ENCODE results near the gene HSD17B1. TPM values are rescaled to one million over a fixed set of nuclear protein-coding genes. Genes with fewer than 3 reads are reported as not detected.
"Not testable (repeated sequence)": the region's sequence is repeated elsewhere in the genome, so short reads cannot be mapped to it uniquely, and the experiment has no call there.

Gene HSD17B1
- total RNA-seq, 2 experiments from 2014 or later = 0.73 to 0.97 TPM

DNA sequence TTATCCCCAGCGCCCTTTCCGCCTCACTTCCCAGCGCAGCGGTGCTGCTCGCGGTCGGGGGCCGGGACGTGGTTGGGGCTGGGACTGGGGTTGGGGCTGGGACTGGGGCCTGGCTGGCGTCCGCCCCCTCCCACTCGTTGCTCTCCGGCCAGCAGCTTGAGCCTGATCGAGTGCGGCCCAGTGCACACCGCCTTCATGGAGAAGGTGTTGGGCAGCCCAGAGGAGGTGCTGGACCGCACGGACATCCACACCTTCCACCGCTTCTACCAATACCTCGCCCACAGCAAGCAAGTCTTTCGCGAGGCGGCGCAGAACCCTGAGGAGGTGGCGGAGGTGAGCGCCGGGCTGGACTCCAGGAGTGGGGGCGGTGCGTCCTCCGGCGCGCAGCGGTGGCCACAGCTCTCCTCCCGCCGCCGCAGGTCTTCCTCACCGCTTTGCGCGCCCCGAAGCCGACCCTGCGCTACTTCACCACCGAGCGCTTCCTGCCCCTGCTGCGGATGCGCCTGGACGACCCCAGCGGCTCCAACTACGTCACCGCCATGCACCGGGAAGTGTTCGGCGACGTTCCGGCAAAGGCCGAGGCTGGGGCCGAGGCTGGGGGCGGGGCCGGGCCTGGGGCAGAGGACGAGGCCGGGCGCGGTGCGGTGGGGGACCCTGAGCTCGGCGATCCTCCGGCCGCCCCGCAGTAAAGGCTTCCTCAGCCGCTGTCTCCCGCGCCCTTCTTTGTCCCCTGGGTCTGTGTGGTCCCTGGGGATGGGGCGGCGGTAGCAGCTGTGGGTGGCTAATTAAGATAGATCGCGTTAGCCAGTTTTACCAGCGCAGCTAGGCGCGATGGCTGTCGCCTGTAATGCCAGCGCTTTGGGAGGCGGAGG, 1.8 kb downstream of the HSD17B1 start:
- Mint-ChIP-seq H3K4me3 (peak overlapping the region; percentile 87), H3K4me1 (peaks cover 28% of the 10 kb centered on the region), H3K9me3 (no peaks in the 10 kb centered on the region), H3K27ac (peak overlapping the region; percentile 91), H3K36me3 (ENCODE audit: low read depth) (peaks cover 7% of the 10 kb centered on the region), H3K27me3 (no peaks in the 10 kb centered on the region)
- CTCF ChIA-PET = interaction anchor here (0.6 to 2.1 kb wide), 10 partner anchors 10 to 70 kb away, joined by 3 to 13 read pairs (median 3); partner anchors contain the start of genes NAGLU and PSMC3IP
- DNase-seq = peak; percentile 80
- POLR2A ChIA-PET = no interaction called here

DNA sequence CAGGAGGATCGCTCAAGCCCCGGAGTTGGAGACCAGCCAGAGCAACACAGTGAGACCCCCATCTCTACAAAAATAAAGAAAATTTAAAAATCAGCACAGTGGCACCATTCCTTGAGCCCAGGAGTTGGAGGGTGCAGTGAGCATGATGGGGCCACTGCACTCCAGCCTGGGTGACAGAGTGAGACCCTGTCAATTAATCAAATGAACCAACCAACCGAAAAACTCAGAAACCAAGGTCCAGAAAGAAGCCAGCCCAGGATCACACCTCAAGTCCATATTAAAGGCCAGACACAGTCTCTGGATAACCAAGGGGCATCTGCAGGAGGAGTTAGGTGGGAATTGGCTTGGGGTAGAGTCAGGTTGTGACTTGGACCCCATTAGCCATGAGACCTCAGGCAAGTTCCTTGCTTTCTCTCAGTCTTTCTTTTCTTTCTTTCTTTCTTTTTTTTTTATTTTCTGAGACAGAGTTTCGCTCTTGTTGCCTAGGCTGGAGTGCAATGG, 2.4 kb downstream of the HSD17B1 start:
- Mint-ChIP-seq H3K4me3 (peak overlapping the region; percentile 87), H3K27ac (peak overlapping the region; percentile 91), H3K27me3 (no peaks in the 10 kb centered on the region), H3K36me3 (ENCODE audit: low read depth) (peaks cover 7% of the 10 kb centered on the region), H3K4me1 (peaks cover 29% of the 10 kb centered on the region), H3K9me3 (no peaks in the 10 kb centered on the region)
- DNase-seq = no peak
- ChIA-PET POLR2A (no interaction called here), CTCF (interaction anchor here (0.6 to 2.1 kb wide), 7 partner anchors 9 to 51 kb away, joined by 3 to 13 read pairs (median 4); partner anchors contain the start of genes NAGLU and PSMC3IP)

DNA sequence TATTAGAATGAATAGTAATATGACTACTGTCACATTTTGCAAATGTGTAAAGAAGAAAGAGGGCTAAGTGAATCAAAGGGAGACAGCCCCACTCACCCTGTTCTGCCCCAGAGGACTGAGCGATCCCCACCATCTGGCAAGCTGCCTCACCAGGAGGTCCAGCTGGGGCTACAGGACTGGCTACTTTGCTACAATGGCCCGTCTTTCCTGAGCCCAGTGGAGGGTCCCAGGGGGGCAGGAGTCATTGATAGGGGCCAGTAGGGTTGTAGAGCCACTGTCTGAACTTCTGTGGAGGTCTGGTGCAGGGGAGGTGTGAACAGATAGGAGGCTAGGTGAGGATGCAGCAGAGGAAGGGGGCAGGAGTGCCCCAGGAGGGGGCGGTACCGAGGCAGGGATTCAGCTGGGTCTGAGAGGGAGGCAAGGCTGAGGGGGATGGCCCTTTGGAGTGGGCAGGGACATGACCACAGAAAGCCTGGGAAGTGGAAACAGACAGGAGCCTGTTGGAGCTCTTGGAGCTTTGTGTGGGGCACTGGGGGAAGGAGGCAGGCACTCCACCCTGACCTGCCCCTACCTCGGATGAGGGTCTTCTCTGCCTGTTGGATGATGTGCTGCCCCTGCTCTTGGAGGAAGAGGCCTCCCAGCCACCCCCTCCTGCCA, 3.4 kb downstream of the HSD17B1 start:
- H3K36me3 Mint-ChIP-seq (ENCODE audit: low read depth); DNase-seq; POLR2A ChIA-PET; CTCF ChIA-PET; H3K9me3 Mint-ChIP-seq; H3K27me3 Mint-ChIP-seq; H3K27ac Mint-ChIP-seq: not testable (repeated sequence)
- peak overlapping the region; percentile 87 for H3K4me3 Mint-ChIP-seq
- peaks cover 31% of the 10 kb centered on the region for H3K4me1 Mint-ChIP-seq

DNA sequence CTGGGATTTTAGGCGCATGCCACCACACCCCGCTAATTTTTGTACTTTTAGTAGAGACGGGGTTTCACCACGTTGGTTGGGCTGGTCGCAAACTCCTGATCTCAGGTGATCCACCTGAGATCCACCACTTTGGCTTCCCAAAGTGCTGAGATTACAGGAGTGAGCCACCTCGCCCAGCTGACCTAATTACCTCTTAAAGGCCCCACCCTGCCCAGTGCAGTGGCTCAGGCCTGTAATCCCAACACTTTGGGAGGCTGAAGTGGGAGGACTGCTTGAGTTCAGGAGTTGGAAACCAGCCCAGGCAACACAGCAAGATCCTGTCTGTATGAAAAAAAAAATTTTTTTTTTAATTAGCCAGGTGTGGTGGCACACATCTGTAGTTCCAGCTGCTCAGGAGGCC, 6.4 kb downstream of the HSD17B1 start:
- H3K4me3 Mint-ChIP-seq = no peak overlapping the region
- DNase-seq = no peak
- H3K36me3 Mint-ChIP-seq (ENCODE audit: low read depth) = peaks cover 14% of the 10 kb centered on the region
- ChIA-PET CTCF (interaction anchor here (0.6 to 2.3 kb wide), 4 partner anchors 8 to 19 kb away, joined by 3 to 10 read pairs (median 4); partner anchors contain the start of gene MLX), POLR2A (interaction anchor here (0.5 to 0.6 kb wide), 2 partner anchors 863 to 868 kb away, joined by 4 to 8 read pairs; no protein-coding TSS in a partner anchor)
- H3K4me1 Mint-ChIP-seq = peaks cover 47% of the 10 kb centered on the region
- H3K27ac Mint-ChIP-seq = no peak overlapping the region
- no peaks in the 10 kb centered on the region for H3K9me3 Mint-ChIP-seq
- H3K27me3 Mint-ChIP-seq = no peaks in the 10 kb centered on the region

DNA sequence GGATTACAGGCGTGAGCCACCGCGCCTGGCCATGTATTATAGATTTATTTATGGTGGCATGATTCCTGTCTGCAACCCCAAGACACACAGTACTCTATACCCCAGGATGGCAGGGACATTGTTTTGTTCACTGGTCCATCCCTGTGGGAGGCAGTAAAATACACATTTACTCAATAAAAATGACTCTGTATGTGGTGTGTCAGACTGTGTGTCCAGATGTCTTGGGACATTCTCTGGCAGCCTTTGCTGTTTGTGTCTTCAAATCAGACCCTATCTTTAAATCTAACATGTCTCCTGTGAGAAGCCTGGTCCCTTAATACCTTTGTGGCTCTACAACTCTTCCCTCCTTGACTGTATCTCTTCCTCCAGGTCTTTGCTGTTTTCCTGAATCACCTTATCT, 7.5 kb downstream of the HSD17B1 start:
- POLR2A ChIA-PET = no interaction called here

DNA sequence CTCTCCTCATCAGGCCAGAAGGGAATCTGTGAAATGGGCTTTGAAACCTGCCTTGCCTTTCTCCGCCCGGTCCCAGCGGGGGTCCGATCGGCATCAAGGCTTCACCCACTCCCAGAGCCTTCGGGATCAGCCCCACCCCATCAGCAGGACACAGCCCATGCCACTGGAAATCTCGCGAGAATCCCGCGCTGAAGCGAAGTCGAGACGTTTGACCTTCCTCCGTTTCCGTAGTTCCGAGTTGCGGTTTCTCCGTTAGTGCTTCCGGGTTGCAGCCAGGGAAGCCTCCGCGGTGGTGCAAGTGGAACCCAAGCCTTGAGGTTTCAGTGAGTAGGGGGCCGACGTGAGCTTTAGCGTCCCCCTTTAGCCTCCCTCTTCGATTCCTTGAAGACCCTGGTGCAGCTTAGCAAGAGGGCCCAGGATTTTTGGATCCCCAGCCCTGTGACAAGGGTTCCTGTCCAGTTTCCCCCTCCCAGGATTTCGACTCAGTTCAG, 9.2 kb downstream of the HSD17B1 start, which contains the start of gene COASY:
Gene COASY, plus strand, starts transcription at position 252 of the 491 bp plus-strand sequence. CDS start 475 bp downstream, outside the sequence.
- CTCF ChIA-PET = interaction anchor here (1.9 kb wide), 1 partner anchor 17 kb away, joined by 9 read pairs; no protein-coding TSS in a partner anchor
- H3K9me3 Mint-ChIP-seq = no peaks in the 10 kb centered on the region
- POLR2A ChIA-PET = no interaction called here
- peaks cover 42% of the 10 kb centered on the region for H3K4me1 Mint-ChIP-seq
- DNase-seq = peak; percentile 95
- no peaks in the 10 kb centered on the region for H3K27me3 Mint-ChIP-seq
- H3K27ac Mint-ChIP-seq = peak within 1 kb of the TSS; percentile 98
- H3K36me3 Mint-ChIP-seq (ENCODE audit: low read depth) = peaks cover 16% of the 10 kb centered on the region
- H3K4me3 Mint-ChIP-seq = peak within 1 kb of the TSS; percentile 94

More for the DNA sequence above, 7.5 kb downstream of the HSD17B1 start:
- Mint-ChIP-seq H3K4me3 (no peak overlapping the region), H3K4me1 (peaks cover 44% of the 10 kb centered on the region), H3K36me3 (ENCODE audit: low read depth) (peaks cover 13% of the 10 kb centered on the region), H3K27ac (no peak overlapping the region), H3K9me3 (no peaks in the 10 kb centered on the region), H3K27me3 (no peaks in the 10 kb centered on the region)
- no peak for DNase-seq
- CTCF ChIA-PET = no interaction called here

DNA sequence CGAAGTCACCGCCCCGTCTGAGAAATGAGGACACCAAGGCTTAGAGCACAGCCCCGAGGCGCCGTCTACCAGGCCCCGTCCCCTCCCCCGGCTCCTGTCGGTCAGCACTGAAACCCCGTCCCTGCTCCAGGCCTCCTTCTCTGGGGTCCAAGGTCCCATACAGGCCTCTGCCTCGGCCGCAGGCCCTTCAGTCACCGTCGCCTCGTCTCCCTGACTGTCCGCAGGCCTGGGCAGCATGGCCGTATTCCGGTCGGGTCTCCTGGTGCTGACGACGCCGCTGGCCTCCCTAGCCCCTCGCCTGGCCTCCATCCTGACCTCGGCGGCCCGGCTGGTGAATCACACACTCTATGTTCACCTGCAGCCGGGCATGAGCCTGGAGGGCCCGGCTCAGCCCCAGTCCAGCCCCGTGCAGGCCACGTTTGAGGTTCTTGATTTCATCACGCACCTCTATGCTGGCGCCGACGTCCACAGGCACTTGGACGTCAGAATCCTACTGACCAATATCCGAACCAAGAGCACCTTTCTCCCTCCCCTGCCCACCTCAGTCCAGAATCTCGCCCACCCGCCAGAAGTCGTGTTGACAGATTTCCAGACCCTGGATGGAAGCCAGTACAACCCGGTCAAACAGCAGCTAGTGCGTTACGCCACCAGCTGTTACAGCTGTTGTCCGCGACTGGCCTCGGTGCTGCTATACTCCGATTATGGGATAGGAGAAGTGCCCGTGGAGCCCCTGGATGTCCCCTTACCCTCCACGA, 9.8 kb downstream of the HSD17B1 start:
- Mint-ChIP-seq H3K4me3 (peak overlapping the region; percentile 94), H3K4me1 (peaks cover 40% of the 10 kb centered on the region), H3K27me3 (no peaks in the 10 kb centered on the region), H3K9me3 (no peaks in the 10 kb centered on the region), H3K36me3 (ENCODE audit: low read depth) (peaks cover 22% of the 10 kb centered on the region), H3K27ac (peak overlapping the region; percentile 98)
- POLR2A ChIA-PET = no interaction called here
- no peak for DNase-seq
- CTCF ChIA-PET = interaction anchor here (1.1 to 1.9 kb wide), 2 partner anchors 16 to 29 kb away, joined by 3 to 9 read pairs; no protein-coding TSS in a partner anchor

DNA sequence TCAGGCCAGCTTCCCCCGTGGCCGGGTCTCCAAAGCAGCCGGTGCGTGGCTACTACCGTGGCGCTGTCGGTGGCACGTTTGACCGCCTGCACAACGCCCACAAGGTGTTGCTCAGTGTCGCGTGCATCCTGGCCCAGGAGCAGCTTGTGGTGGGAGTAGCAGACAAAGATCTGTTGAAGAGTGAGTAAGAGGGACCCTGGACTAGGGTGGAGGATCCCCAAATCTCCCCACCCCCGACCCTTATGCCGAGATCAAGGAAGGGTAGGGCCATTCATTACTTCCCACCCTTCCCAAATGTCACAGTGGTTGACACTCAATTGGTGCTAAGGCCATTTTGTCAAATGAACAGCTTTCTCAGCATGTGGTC, 10.4 kb downstream of the HSD17B1 start:
- peak overlapping the region; percentile 98 for H3K27ac Mint-ChIP-seq
- peaks cover 45% of the 10 kb centered on the region for H3K4me1 Mint-ChIP-seq
- POLR2A ChIA-PET = no interaction called here
- no peaks in the 10 kb centered on the region for H3K9me3 Mint-ChIP-seq
- CTCF ChIA-PET = interaction anchor here (0.6 to 1.9 kb wide), 3 partner anchors 15 to 139 kb away, joined by 3 to 9 read pairs (median 4); no protein-coding TSS in a partner anchor
- no peaks in the 10 kb centered on the region for H3K27me3 Mint-ChIP-seq
- no peak for DNase-seq
- peak overlapping the region; percentile 94 for H3K4me3 Mint-ChIP-seq
- H3K36me3 Mint-ChIP-seq (ENCODE audit: low read depth) = peaks cover 25% of the 10 kb centered on the region

DNA sequence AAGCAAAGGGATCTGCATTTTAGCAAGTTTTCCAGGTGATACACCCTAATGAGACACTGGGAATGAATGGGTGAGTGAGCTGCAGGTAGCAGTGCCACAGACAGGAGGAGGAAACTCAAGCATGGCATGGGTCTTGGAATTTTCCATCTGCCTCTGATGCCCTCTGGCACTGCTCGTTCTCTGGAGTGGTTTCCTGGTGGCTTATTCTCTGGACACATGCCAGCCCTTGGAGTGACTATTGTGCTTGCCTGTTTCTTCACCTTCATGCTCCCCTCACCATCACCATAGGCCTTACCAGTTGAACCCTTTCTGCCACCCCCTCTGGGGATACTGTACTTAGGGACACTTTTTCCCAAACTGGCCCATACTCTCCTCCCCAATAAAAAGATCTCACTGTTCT, 10.8 kb downstream of the HSD17B1 start:
- no peak for DNase-seq
- peak overlapping the region; percentile 69 for H3K27ac Mint-ChIP-seq
- peaks cover 48% of the 10 kb centered on the region for H3K4me1 Mint-ChIP-seq
- H3K4me3 Mint-ChIP-seq = peak overlapping the region; percentile 94
- peaks cover 25% of the 10 kb centered on the region for H3K36me3 Mint-ChIP-seq (ENCODE audit: low read depth)
- ChIA-PET CTCF (interaction anchor here (0.6 to 1.9 kb wide), 4 partner anchors 9 to 138 kb away, joined by 3 to 4 read pairs (median 4); no protein-coding TSS in a partner anchor), POLR2A (no interaction called here)
- H3K9me3 Mint-ChIP-seq = no peaks in the 10 kb centered on the region
- no peaks in the 10 kb centered on the region for H3K27me3 Mint-ChIP-seq

DNA sequence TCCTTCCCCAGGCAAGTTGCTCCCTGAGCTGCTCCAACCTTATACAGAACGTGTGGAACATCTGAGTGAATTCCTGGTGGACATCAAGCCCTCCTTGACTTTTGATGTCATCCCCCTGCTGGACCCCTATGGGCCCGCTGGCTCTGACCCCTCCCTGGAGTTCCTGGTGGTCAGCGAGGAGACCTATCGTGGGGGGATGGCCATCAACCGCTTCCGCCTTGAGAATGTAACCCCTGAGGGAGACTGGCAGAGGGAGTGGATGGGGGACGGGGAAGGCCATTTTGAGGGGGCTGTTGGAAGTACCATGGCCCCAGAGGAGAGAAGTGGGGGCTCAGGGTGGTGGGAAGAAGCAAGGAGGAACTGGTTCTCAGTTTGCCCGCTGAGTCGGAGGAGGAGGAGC, 11.2 kb downstream of the HSD17B1 start:
- CTCF ChIA-PET = interaction anchor here (0.9 to 5.1 kb wide), 4 partner anchors 9 to 30 kb away, joined by 3 to 38 read pairs (median 4); partner anchors contain the start of gene PSMC3IP

DNA sequence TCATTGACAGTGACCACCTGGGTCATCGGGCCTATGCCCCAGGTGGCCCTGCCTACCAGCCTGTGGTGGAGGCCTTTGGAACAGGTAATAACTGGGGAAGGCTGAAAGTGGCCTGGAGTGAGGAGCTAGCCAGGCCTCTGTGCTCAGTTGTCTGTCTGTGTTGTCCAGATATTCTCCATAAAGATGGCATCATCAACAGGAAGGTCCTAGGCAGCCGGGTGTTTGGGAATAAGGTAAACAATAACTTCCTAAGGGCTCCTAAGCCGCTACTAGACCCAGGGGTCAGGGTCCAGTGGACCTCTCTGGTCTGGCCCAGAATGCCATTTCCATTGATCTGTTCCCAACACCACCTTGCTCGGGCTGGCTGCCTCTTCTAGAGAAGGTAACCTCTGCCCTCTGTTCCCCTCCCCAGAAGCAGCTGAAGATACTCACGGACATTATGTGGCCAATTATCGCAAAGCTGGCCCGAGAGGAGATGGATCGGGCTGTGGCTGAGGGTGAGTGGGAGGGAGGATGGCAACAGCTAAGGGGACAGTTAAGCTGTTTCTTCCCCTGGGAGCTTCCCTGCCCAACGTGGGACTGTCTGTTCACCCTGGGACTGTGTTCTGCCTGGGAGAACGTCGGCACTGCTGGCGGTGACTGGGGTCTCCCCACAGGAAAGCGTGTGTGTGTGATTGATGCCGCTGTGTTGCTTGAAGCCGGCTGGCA, 12.2 kb downstream of the HSD17B1 start:
- Mint-ChIP-seq H3K27ac (peak overlapping the region; percentile 19), H3K9me3 (no peaks in the 10 kb centered on the region), H3K27me3 (no peaks in the 10 kb centered on the region), H3K4me3 (no peak overlapping the region), H3K36me3 (ENCODE audit: low read depth) (peaks cover 38% of the 10 kb centered on the region), H3K4me1 (peaks cover 57% of the 10 kb centered on the region)
- ChIA-PET CTCF (interaction anchor here (0.9 to 5.1 kb wide), 3 partner anchors 10 to 44 kb away, joined by 3 to 38 read pairs (median 4); partner anchors contain the start of genes PSMC3IP, RETREG3 and TUBG1), POLR2A (interaction anchor here (0.6 kb wide), 1 partner anchor 40 kb away, joined by 3 read pairs; no protein-coding TSS in a partner anchor)
- DNase-seq = no peak

More for the DNA sequence above, 11.2 kb downstream of the HSD17B1 start:
- Mint-ChIP-seq H3K36me3 (ENCODE audit: low read depth) (peaks cover 28% of the 10 kb centered on the region), H3K27ac (no peak overlapping the region), H3K4me1 (peaks cover 52% of the 10 kb centered on the region), H3K4me3 (peak overlapping the region; percentile 94), H3K27me3 (no peaks in the 10 kb centered on the region), H3K9me3 (no peaks in the 10 kb centered on the region)
- no peak for DNase-seq
- POLR2A ChIA-PET = no interaction called here
